Neural crest cell (in vitro differentiated cells): ENCODE results near the gene CCDC51. TPM values are rescaled to one million over a fixed set of nuclear protein-coding genes. Genes with fewer than 3 reads are reported as not detected.

Experiments used
- DNase-seq: peaks from one replicate; pipeline ENCODE4 v3.0.0; 2021; ENCODE audit warnings: low read depth, mixed read lengths, low spot score
- H3K27ac Mint-ChIP-seq: one replicate; pipeline ENCODE4 v1.8.0; 2021; ENCODE audit warnings: mild to moderate bottlenecking, mixed read lengths; ENCODE audit not compliant: unreplicated experiment
- H3K27me3 Mint-ChIP-seq: 2 replicates; pipeline ENCODE4 v1.8.0; 2021; ENCODE audit warnings: low read depth, mild to moderate bottlenecking, mixed read lengths
- H3K36me3 Mint-ChIP-seq: 2 replicates; pipeline ENCODE4 v1.8.0; 2021; ENCODE audit warnings: low read depth, mild to moderate bottlenecking, mixed read lengths
- H3K4me1 Mint-ChIP-seq: 2 replicates; pipeline ENCODE4 v1.8.0; 2021; ENCODE audit warnings: mixed read lengths
- H3K4me3 Mint-ChIP-seq: one replicate; pipeline ENCODE4 v1.8.0; 2021; ENCODE audit warnings: mild to moderate bottlenecking, mixed read lengths
- H3K9me3 Mint-ChIP-seq: 2 replicates; pipeline ENCODE4 v1.8.0; 2021; ENCODE audit warnings: mixed read lengths
- total RNA-seq: library from RNA; stranded (reverse); gene quantifications from 2 replicates; pipeline ENCODE4 v1.2.1, GENCODE V29; 2021
- TF ChIP-seq, protein P1 (sequence below): fragments of 200-600 bp; sonication (generic); conservative IDR thresholded peaks from 2 replicates; pipeline ENCODE4 v1.5.0; 2021; ENCODE audit warnings: antibody characterized with exemption, mild to moderate bottlenecking

Gene CCDC51
- total RNA-seq, 1 donor from 2014 or later = 12.4 TPM

DNA sequence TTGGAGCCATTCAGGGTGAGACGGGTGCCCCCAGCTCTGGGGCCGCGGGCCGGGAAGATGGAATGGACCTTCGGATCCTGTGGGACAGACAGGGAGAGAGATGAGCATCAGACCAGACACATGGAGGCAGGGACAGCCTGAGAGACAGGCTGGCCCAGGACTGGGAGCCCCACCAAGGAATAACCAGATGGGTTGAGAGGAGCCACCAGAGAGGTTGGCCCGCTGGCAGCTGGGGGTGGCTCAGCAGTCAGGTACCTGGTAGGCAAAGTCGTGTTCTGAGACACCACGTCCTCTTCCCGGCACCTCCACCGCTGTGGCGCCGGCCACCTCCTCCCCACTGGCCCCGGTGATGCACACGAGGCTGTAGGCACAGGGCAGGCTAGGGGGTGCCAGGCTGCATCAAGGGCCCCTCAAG lies 23.8 kb downstream of the CCDC51 start:
- no peak for DNase-seq
- Mint-ChIP-seq H3K27ac (no peak overlapping the region), H3K4me3 (no peak overlapping the region), H3K9me3 (no peaks in the 10 kb centered on the region), H3K4me1 (no peaks in the 10 kb centered on the region), H3K27me3 (no peaks in the 10 kb centered on the region), H3K36me3 (peaks cover 2% of the 10 kb centered on the region)
- TF ChIP-seq, protein P1, sequence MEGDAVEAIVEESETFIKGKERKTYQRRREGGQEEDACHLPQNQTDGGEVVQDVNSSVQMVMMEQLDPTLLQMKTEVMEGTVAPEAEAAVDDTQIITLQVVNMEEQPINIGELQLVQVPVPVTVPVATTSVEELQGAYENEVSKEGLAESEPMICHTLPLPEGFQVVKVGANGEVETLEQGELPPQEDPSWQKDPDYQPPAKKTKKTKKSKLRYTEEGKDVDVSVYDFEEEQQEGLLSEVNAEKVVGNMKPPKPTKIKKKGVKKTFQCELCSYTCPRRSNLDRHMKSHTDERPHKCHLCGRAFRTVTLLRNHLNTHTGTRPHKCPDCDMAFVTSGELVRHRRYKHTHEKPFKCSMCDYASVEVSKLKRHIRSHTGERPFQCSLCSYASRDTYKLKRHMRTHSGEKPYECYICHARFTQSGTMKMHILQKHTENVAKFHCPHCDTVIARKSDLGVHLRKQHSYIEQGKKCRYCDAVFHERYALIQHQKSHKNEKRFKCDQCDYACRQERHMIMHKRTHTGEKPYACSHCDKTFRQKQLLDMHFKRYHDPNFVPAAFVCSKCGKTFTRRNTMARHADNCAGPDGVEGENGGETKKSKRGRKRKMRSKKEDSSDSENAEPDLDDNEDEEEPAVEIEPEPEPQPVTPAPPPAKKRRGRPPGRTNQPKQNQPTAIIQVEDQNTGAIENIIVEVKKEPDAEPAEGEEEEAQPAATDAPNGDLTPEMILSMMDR = no peak

DNA sequence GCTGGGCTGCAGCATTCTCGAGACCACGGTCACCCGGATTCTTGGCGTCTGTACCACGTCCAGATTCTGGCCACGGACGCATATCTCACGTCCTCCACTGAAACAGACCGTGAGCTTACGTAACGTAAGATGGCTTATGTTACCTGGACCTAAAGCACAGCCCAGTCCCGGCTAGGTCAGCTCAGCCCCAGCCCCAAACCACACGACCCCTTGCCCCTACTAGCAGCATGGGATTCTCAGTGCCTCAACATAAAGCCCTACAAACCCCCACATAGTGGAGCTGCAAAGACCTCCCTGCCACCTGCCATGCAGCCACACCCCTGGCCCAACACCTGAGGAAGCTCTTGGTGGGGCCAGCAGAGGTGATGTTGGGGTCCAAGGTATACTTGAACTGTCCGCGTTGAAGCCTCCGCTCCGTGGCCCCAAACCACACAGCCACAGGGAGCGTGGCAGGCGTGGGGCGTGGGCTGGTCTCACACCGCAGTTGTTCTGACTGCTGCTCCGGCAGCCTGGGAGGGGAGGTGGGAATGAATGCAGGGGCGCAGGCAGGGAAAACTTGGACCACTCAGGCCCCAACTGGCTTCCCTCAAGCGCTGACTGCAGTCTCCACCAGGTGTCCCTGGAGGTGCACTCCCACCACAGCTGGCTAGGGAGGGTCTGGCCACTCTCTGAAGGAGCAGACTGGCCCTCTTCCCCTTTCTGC lies 24.5 kb downstream of the CCDC51 start:
- Mint-ChIP-seq H3K4me1 (no peaks in the 10 kb centered on the region), H3K27me3 (no peaks in the 10 kb centered on the region), H3K9me3 (no peaks in the 10 kb centered on the region), H3K36me3 (peaks cover 2% of the 10 kb centered on the region), H3K27ac (no peak overlapping the region), H3K4me3 (no peak overlapping the region)
- TF ChIP-seq, protein P1 = peak; percentile 14
- DNase-seq = no peak

DNA sequence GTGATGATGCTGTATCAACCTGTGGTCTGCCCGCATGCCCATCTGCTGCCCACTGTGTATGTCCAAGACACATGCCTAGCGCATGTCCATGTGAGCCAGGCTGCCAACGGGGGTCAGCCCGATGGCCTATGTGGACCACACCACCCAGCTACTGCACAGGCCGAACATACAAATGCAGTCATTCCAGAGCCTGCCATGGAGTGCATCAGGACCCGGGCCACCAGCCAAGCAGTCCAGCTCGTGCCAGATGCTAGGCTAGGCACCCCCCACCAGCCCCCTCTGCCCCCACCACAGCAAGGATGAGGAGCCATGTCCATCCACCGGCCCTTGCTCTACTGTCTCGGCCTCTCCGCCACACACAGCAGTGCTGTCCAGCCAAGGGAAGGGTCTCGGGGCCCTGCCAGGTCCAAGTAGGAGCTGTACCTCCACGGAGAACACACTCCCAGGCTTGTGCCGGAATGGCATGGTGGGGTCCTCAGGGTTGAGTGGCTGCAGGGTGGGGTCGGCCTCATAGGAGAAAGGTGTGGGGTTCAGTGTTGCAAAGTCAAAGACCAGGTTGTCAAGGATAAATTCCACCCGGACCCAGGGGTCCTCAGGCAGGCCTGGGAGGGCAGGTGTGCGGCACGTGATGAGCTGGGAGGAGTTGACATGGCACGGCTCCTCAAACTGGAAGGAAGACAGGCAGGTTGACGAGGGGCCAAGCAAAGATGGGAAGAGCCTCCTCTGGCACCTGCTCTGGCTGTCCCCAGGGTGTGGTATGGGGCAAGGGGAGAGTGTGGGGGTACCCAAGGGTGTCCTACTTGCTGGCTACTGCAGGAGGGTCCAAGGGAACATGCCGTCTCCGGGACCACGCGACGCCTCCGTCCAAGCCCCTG lies 25.3 kb downstream of the CCDC51 start:
- H3K36me3 Mint-ChIP-seq = peaks cover 2% of the 10 kb centered on the region
- no peaks in the 10 kb centered on the region for H3K9me3 Mint-ChIP-seq
- TF ChIP-seq, protein P1 = no peak
- DNase-seq = no peak
- no peaks in the 10 kb centered on the region for H3K4me1 Mint-ChIP-seq
- H3K27ac Mint-ChIP-seq = no peak overlapping the region
- H3K27me3 Mint-ChIP-seq = no peaks in the 10 kb centered on the region
- H3K4me3 Mint-ChIP-seq = no peak overlapping the region

DNA sequence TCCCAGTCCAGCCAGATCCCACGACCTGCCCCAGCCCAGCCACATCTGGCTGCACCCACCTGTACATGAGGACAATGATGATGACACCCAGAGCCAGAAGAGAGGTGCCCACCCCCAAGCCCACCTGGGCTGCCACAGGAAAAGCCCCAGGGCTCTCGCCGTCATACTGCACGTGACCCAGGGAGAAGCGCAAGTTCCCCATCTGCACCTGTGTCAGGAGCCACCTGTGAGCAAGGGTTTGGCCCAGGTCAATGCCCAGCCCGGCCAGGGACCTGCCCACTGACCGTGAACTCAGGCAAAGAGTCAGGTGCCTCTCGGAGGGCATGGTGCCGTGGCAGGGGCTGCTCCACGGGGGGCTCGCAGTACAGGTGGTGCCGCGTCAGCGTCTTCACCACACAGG lies 26.3 kb downstream of the CCDC51 start:
- TF ChIP-seq, protein P1 = no peak
- H3K36me3 Mint-ChIP-seq = peaks cover 2% of the 10 kb centered on the region
- H3K27ac Mint-ChIP-seq = no peak overlapping the region
- H3K4me1 Mint-ChIP-seq = no peaks in the 10 kb centered on the region
- H3K4me3 Mint-ChIP-seq = no peak overlapping the region
- H3K9me3 Mint-ChIP-seq = no peaks in the 10 kb centered on the region
- no peak for DNase-seq
- no peaks in the 10 kb centered on the region for H3K27me3 Mint-ChIP-seq

DNA sequence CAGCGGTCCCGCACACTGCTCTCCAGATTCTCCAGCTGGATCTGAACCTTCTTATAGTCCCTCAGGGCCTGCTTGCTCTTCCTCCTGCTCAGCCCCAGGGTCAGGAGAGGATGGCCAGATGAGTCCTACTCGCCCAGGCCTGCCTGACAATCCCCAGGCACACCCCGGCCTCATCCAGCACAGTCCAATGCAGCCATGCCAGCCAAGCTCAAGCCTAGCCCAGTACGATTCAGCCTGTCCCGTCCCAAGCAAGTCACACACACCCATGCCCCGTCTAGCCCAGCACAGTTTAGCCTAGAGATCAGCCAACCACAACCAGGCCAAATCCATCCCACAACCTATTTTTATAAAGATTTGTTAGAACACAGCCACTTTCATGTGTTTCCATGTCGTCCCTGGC lies 26.8 kb downstream of the CCDC51 start:
- H3K27me3 Mint-ChIP-seq = no peaks in the 10 kb centered on the region
- H3K4me1 Mint-ChIP-seq = no peaks in the 10 kb centered on the region
- H3K9me3 Mint-ChIP-seq = no peaks in the 10 kb centered on the region
- peak overlapping the region; percentile 20 for H3K27ac Mint-ChIP-seq
- peak overlapping the region; percentile 8 for H3K4me3 Mint-ChIP-seq
- TF ChIP-seq, protein P1 = no peak
- DNase-seq = no peak
- H3K36me3 Mint-ChIP-seq = peaks cover 2% of the 10 kb centered on the region
